Measurements from ENCODE around the gene LAMC1.
"Not testable (repeated sequence)": the region's sequence is repeated elsewhere in the genome, so short reads cannot be mapped to it uniquely, and the experiment has no call there.

LAMC1 gene

GRCh38 chr1:183150032-183150431 is 126.8 kb downstream of the LAMC1 start:
- not testable (repeated sequence) for DNase-seq (ENCODE audit: low read depth)

GRCh38 chr1:183150445-183150844 is 127.2 kb downstream of the LAMC1 start:
- no peak for DNase-seq (ENCODE audit: low read depth)

- DNase-seq (ENCODE audit: low read depth), result no peak
These were observed 129.0 kb downstream of the LAMC1 start for GRCh38 chr1:183152180-183152579.

- no peak for DNase-seq (ENCODE audit: low read depth)
These were observed 132.7 kb downstream of the LAMC1 start for GRCh38 chr1:183155939-183156338.

- no peak for DNase-seq (ENCODE audit: low read depth)
These were observed 136.7 kb downstream of the LAMC1 start for GRCh38 chr1:183159960-183160359.

- DNase-seq (ENCODE audit: low read depth), result no peak
These were observed 138.2 kb downstream of the LAMC1 start for GRCh38 chr1:183161391-183161790.

- no peak for DNase-seq (ENCODE audit: low read depth)
These were observed 140.1 kb downstream of the LAMC1 start for GRCh38 chr1:183163316-183163715.

- DNase-seq (ENCODE audit: low read depth), result no peak
These were observed 141.1 kb downstream of the LAMC1 start for GRCh38 chr1:183164340-183164739.

GRCh38 chr1:183164963-183165362 is 141.7 kb downstream of the LAMC1 start:
- DNase-seq (ENCODE audit: low read depth), result no peak

GRCh38 chr1:183165456-183165855 is 142.2 kb downstream of the LAMC1 start:
- DNase-seq (ENCODE audit: low read depth), result no peak

- no peak for DNase-seq (ENCODE audit: low read depth)
These were observed 143.2 kb downstream of the LAMC1 start for GRCh38 chr1:183166454-183166853.

- no peak for DNase-seq (ENCODE audit: low read depth)
These were observed 144.5 kb downstream of the LAMC1 start for GRCh38 chr1:183167676-183168075.

- no peak for DNase-seq (ENCODE audit: low read depth)
These were observed 145.1 kb downstream of the LAMC1 start for GRCh38 chr1:183168308-183168707.

- DNase-seq (ENCODE audit: low read depth), result no peak
These were observed 150.6 kb downstream of the LAMC1 start for GRCh38 chr1:183173828-183174227.

GRCh38 chr1:183175631-183176030 is 152.4 kb downstream of the LAMC1 start:
- no peak for DNase-seq (ENCODE audit: low read depth)

GRCh38 chr1:183178545-183178944 is 155.3 kb downstream of the LAMC1 start:
- no peak for DNase-seq (ENCODE audit: low read depth)

GRCh38 chr1:183179033-183179432 is 155.8 kb downstream of the LAMC1 start:
- DNase-seq (ENCODE audit: low read depth), result no peak

GRCh38 chr1:183180218-183180617 is 157.0 kb downstream of the LAMC1 start:
- no peak for DNase-seq (ENCODE audit: low read depth)

- DNase-seq (ENCODE audit: low read depth), result no peak
These were observed 157.4 kb downstream of the LAMC1 start for GRCh38 chr1:183180634-183181056.

GRCh38 chr1:183185941-183186490 is 162.8 kb downstream of the LAMC1 start, which contains the start of gene LAMC2:
Gene LAMC2 (plus strand): TSS chr1:183186264. CDS start chr1:183186353, 89 bp downstream.
- no peak for DNase-seq (ENCODE audit: low read depth)

- no peak for DNase-seq (ENCODE audit: low read depth)
These were observed 163.6 kb downstream of the LAMC1 start for GRCh38 chr1:183186841-183187240.

- DNase-seq (ENCODE audit: low read depth), result no peak
These were observed 165.0 kb downstream of the LAMC1 start for GRCh38 chr1:183188240-183188639.

GRCh38 chr1:183191833-183192232 is 168.6 kb downstream of the LAMC1 start:
- DNase-seq (ENCODE audit: low read depth), result no peak

- DNase-seq (ENCODE audit: low read depth), result no peak
These were observed 170.8 kb downstream of the LAMC1 start for GRCh38 chr1:183193963-183194525.

Measured in CMK (cell line).